ENCODE measurements around the gene NOS1AP.

- no peak for TF ChIP-seq FOXK1 (CRISPR knock-in tag; IDR thresholded peaks at IDR 0.05)
- TF ChIP-seq EMX1 (CRISPR knock-in tag; IDR thresholded peaks at IDR 0.05), result no peak
- TF ChIP-seq ZNF281 (CRISPR knock-in tag; IDR thresholded peaks at IDR 0.05), result no peak
- no peak for TF ChIP-seq NR3C1 (CRISPR knock-in tag; conservative IDR thresholded peaks at IDR 0.05; ENCODE audit: low read depth)
- TF ChIP-seq RELA (CRISPR knock-in tag; IDR thresholded peaks at IDR 0.05; ENCODE audit: borderline replicate concordance), result no peak
- TF ChIP-seq SMAD3 (CRISPR knock-in tag; IDR thresholded peaks at IDR 0.05; ENCODE audit: borderline replicate concordance), result no peak
Observed at GRCh38 chr1:162133566-162133965, 64.1 kb downstream of the NOS1AP start.

Data from WTC11 (cell line).